Measurements from ENCODE around the gene C1QTNF7. TPM values are rescaled to one million over a fixed set of nuclear protein-coding genes. Genes with fewer than 3 reads are reported as not detected.
A peak's percentile ranks its signal among the peaks of the same experiment; 100 is the strongest.

Gene C1QTNF7
- total RNA-seq, 1 donor from 2014 or later, result not detected

- Mint-ChIP-seq H3K4me3 (no peak overlapping the region), H3K27me3 (peaks cover 2% of the 10 kb centered on the region), H3K4me1 (peaks cover 32% of the 10 kb centered on the region), H3K36me3 (ENCODE audit: low read depth) (no peaks in the 10 kb centered on the region), H3K27ac (no peak overlapping the region), H3K9me3 (no peaks in the 10 kb centered on the region)
- intact Hi-C loops (cut with micrococcal nuclease), result loop anchor here (1.0 kb wide), 3 partner anchors 158 to 1740 kb away; no protein-coding TSS in a partner anchor
- no peak for DNase-seq
- ChIA-PET POLR2A (no interaction called here), CTCF (interaction anchor here (0.7 to 4.7 kb wide), 8 partner anchors 10 to 164 kb away, joined by 3 to 26 read pairs (median 8); no protein-coding TSS in a partner anchor)
- peak; percentile 88 for ATAC-seq (ENCODE audit: low read depth)
- TF ChIP-seq CTCF (IDR thresholded peaks at IDR 0.05), result peak; percentile 33
These were observed 31.6 kb upstream of the C1QTNF7 start for GRCh38 chr4:15396157-15396800.

- ATAC-seq (ENCODE audit: low read depth), result no peak
- no peak for DNase-seq
- ChIA-PET CTCF (interaction anchor here (4.7 kb wide), 1 partner anchor 59 kb away, joined by 26 read pairs; no protein-coding TSS in a partner anchor), POLR2A (interaction anchor here (1.1 kb wide), 1 partner anchor 11 kb away, joined by 3 read pairs; no protein-coding TSS in a partner anchor)
- H3K27ac Mint-ChIP-seq, result no peak overlapping the region
- H3K4me1 Mint-ChIP-seq, result peaks cover 45% of the 10 kb centered on the region
- H3K36me3 Mint-ChIP-seq (ENCODE audit: low read depth), result no peaks in the 10 kb centered on the region
- TF ChIP-seq CTCF (IDR thresholded peaks at IDR 0.05), result no peak
- no peak overlapping the region for H3K4me3 Mint-ChIP-seq
- H3K27me3 Mint-ChIP-seq, result peaks cover 2% of the 10 kb centered on the region
- H3K9me3 Mint-ChIP-seq, result no peaks in the 10 kb centered on the region
- intact Hi-C loops (cut with micrococcal nuclease), result no loop called here
These were observed 29.8 kb upstream of the C1QTNF7 start for GRCh38 chr4:15398001-15398400.

GRCh38 chr4:15398732-15399131 is 29.1 kb upstream of the C1QTNF7 start:
- no peaks in the 10 kb centered on the region for H3K9me3 Mint-ChIP-seq
- no peaks in the 10 kb centered on the region for H3K36me3 Mint-ChIP-seq (ENCODE audit: low read depth)
- no peak for TF ChIP-seq CTCF (IDR thresholded peaks at IDR 0.05)
- H3K4me1 Mint-ChIP-seq, result peaks cover 47% of the 10 kb centered on the region
- CTCF ChIA-PET, result interaction anchor here (1.1 to 4.7 kb wide), 2 partner anchors 15 to 59 kb away, joined by 3 to 26 read pairs; no protein-coding TSS in a partner anchor
- ATAC-seq (ENCODE audit: low read depth), result no peak
- intact Hi-C loops (cut with micrococcal nuclease), result no loop called here
- POLR2A ChIA-PET, result interaction anchor here (1.1 kb wide), 1 partner anchor 10 kb away, joined by 3 read pairs; no protein-coding TSS in a partner anchor
- peaks cover 2% of the 10 kb centered on the region for H3K27me3 Mint-ChIP-seq
- H3K27ac Mint-ChIP-seq, result no peak overlapping the region
- no peak overlapping the region for H3K4me3 Mint-ChIP-seq
- no peak for DNase-seq

- no peak for TF ChIP-seq CTCF (IDR thresholded peaks at IDR 0.05)
- Mint-ChIP-seq H3K27ac (peak overlapping the region; percentile 75), H3K27me3 (peaks cover 2% of the 10 kb centered on the region), H3K4me1 (peaks cover 51% of the 10 kb centered on the region), H3K9me3 (no peaks in the 10 kb centered on the region), H3K36me3 (ENCODE audit: low read depth) (no peaks in the 10 kb centered on the region), H3K4me3 (no peak overlapping the region)
- intact Hi-C loops (cut with micrococcal nuclease), result loop anchor here (2.0 kb wide), 2 partner anchors 17 to 57 kb away; no protein-coding TSS in a partner anchor
- POLR2A ChIA-PET, result no interaction called here
- DNase-seq (no peak), ATAC-seq (ENCODE audit: low read depth) (no peak)
- CTCF ChIA-PET, result interaction anchor here (1.3 kb wide), 1 partner anchor 13 kb away, joined by 3 read pairs; no protein-coding TSS in a partner anchor
These were observed 27.6 kb upstream of the C1QTNF7 start for GRCh38 chr4:15400226-15400625.

GRCh38 chr4:15400981-15401671 is 26.7 kb upstream of the C1QTNF7 start:
- ATAC-seq (ENCODE audit: low read depth) (peak; percentile 67), DNase-seq (no peak)
- POLR2A ChIA-PET, result interaction anchor here (0.6 to 0.9 kb wide), 2 partner anchors 15 to 21 kb away, joined by 3 read pairs; no protein-coding TSS in a partner anchor
- peak overlapping the region; percentile 68 for H3K4me3 Mint-ChIP-seq
- H3K27me3 Mint-ChIP-seq, result peaks cover 2% of the 10 kb centered on the region
- CTCF ChIA-PET, result interaction anchor here (0.6 to 2.1 kb wide), 5 partner anchors 12 to 996 kb away, joined by 3 to 11 read pairs (median 3); no protein-coding TSS in a partner anchor
- peak overlapping the region; percentile 75 for H3K27ac Mint-ChIP-seq
- H3K4me1 Mint-ChIP-seq, result peaks cover 57% of the 10 kb centered on the region
- H3K36me3 Mint-ChIP-seq (ENCODE audit: low read depth), result no peaks in the 10 kb centered on the region
- intact Hi-C loops (cut with micrococcal nuclease), result loop anchor here (1.0 to 2.0 kb wide), 3 partner anchors 10 to 56 kb away; no protein-coding TSS in a partner anchor
- no peak for TF ChIP-seq CTCF (IDR thresholded peaks at IDR 0.05)
- H3K9me3 Mint-ChIP-seq, result no peaks in the 10 kb centered on the region
